ENCODE results near the gene IFT81.
"Not testable (repeated sequence)": the region's sequence is repeated elsewhere in the genome, so short reads cannot be mapped to it uniquely, and the experiment has no call there.

IFT81 gene

DNA sequence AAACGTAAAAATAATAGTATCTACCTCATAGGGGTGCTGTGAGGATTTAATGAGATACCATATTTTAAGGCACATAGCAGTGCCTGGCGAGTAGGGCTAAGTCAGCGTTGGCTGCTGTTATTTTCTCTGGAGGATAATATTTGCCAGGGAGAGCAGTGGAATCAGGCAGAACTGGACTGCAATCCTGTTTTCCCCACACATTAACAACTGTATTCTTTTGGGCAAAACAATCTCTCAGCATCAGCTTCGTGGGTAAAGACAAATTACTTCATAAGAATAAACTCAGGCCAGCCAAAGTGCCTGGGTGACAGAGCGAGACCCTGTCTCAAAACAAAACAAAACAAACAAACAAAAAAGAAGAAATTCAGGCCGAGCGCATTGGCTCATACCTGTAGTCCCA, 127.2 kb downstream of the IFT81 start:
- Histone ChIP-seq H3K27ac (ENCODE audit: low read length) (no peak overlapping the region), H3K4me1 (ENCODE audit: control insufficient read depth in 1 of 2, insufficient read depth in 2 of 2, low read length in 2 of 2) (peaks cover 15 to 38% of the 10 kb centered on the region in 2 donors), H3K36me3 (ENCODE audit: control insufficient read depth in 1 of 2, insufficient read depth in 2 of 2, low read length in 2 of 2) (no peaks in the 10 kb centered on the region), H3K27me3 (ENCODE audit: low read depth, low read length) (no peaks in the 10 kb centered on the region), H3K4me3 (ENCODE audit: low read depth in 1 of 2, low read length in 2 of 2) (no peak overlapping the region), H3K9me3 (ENCODE audit: control insufficient read depth in 1 of 2, low read length in 2 of 2) (no peaks in the 10 kb centered on the region)

DNA sequence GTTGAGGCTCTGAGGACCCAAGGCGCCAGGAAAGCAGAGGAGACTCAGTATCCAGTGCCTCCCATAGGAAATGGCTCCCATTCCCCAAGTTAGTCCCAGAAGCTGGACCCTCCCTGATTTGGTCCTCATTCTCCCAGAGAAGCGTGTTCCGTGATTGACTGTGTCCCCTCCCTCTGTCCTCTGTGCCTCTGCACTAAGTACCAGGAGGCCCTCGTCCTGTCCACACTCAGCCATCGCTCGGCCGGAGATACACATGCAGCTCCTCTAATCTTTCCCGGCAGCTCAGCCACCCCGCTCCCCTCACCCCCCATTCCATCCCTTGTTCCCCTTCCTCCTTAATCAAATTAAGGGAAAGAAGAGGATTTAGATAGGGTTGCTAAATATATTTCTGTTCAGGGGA, 128.6 kb downstream of the IFT81 start:
- peak overlapping the region; percentile 39 for H3K27ac ChIP-seq (ENCODE audit: low read length)
- peaks cover 10 to 25% of the 10 kb centered on the region in 2 donors for H3K4me1 ChIP-seq (ENCODE audit: control insufficient read depth in 1 of 2, insufficient read depth in 2 of 2, low read length in 2 of 2)
- H3K9me3 ChIP-seq (ENCODE audit: control insufficient read depth in 1 of 2, low read length in 2 of 2), result no peaks in the 10 kb centered on the region
- no peaks in the 10 kb centered on the region for H3K36me3 ChIP-seq (ENCODE audit: control insufficient read depth in 1 of 2, insufficient read depth in 2 of 2, low read length in 2 of 2)
- no peaks in the 10 kb centered on the region for H3K27me3 ChIP-seq (ENCODE audit: low read depth, low read length)
- no peak overlapping the region for H3K4me3 ChIP-seq (ENCODE audit: low read depth in 1 of 2, low read length in 2 of 2)

DNA sequence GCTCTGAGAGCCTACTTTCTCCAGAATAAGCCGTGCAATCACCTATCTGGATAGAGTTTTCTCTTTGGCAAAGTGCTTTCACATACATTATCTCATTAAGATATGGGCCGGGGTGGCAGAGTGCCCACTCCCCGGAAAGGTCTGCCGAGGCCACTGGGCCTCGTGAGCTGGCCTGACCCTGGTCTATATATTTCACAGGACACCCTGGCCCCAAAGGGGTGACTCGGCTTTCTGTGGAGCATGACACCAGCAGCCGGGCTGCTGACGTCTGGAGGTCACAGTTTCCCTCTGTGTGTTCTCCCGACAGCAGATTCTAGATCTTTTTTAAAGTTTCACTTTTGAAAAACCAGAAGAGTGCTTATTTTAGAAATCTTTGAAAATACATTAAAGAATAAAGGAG, 129.0 kb downstream of the IFT81 start:
- no peak overlapping the region for H3K4me3 ChIP-seq (ENCODE audit: low read depth in 1 of 2, low read length in 2 of 2)
- H3K4me1 ChIP-seq (ENCODE audit: control insufficient read depth in 1 of 2, insufficient read depth in 2 of 2, low read length in 2 of 2), result peaks cover 5 to 20% of the 10 kb centered on the region in 2 donors
- peak overlapping the region; percentile 39 for H3K27ac ChIP-seq (ENCODE audit: low read length)

DNA sequence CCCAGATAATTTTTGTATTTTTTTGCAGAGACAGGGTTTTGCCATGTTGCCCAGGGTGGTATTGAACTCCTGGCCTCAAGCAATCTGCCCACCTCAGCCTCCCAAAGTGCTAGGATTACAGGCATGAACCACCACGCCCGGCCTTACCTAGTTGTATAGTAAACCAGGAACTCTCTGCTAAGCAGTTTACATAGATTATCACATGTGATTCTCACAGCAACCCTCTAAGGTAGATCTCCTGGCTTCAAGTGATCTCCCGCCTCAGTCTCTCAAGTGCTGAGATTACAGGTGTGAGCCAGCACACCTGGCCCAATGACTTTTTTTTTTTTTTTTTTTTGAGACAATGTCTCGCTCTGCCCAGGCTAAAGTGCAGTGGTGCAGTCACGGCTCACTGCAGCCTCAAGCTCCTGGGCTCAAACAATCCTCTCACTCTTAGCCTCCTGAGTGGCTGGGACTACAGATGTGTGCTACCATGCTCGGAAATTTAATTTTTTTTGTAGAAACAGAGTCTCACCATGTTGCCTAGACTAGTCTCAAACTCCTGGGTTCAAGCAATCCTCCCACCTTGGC, 130.9 kb downstream of the IFT81 start:
- no peak overlapping the region for H3K27ac ChIP-seq (ENCODE audit: low read length)
- H3K4me3 ChIP-seq (ENCODE audit: low read depth in 1 of 2, low read length in 2 of 2), result no peak overlapping the region
- H3K36me3 ChIP-seq (ENCODE audit: control insufficient read depth in 1 of 2, insufficient read depth in 2 of 2, low read length in 2 of 2), result no peaks in the 10 kb centered on the region
- H3K27me3 ChIP-seq (ENCODE audit: low read depth, low read length), result no peaks in the 10 kb centered on the region
- peaks cover 3 to 4% of the 10 kb centered on the region in 2 donors for H3K4me1 ChIP-seq (ENCODE audit: control insufficient read depth in 1 of 2, insufficient read depth in 2 of 2, low read length in 2 of 2)
- H3K9me3 ChIP-seq (ENCODE audit: control insufficient read depth in 1 of 2, low read length in 2 of 2), result no peaks in the 10 kb centered on the region

More for the DNA sequence above, 129.0 kb downstream of the IFT81 start:
- Histone ChIP-seq H3K9me3 (ENCODE audit: control insufficient read depth in 1 of 2, low read length in 2 of 2) (no peaks in the 10 kb centered on the region), H3K27me3 (ENCODE audit: low read depth, low read length) (no peaks in the 10 kb centered on the region), H3K36me3 (ENCODE audit: control insufficient read depth in 1 of 2, insufficient read depth in 2 of 2, low read length in 2 of 2) (no peaks in the 10 kb centered on the region)

DNA sequence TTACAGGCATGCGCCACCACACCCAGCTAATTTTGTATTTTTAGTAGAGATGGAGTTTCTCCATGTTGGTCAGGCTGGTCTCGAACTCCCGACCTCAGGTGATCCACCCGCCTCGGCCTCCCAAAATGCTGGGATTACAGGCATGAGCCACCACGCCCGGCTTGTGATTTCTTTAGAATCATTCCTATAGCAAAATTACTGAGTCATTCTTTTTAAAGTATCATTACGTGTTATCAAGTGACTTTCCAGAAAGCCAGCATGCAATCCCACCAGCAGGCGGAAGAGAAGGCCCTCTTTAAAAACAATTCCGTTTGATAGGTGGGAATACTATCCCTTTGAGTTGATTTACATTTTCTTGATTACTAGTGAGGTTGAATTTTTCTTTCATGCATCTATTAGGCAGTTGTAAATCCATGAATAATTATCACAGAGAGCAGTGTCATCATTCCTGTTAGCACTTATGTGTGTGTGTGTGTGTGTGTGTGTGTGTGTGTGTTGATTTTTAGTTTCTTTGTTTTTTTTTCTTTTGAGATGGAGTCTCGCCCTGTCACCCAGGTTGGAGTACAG, 131.8 kb downstream of the IFT81 start:
- H3K9me3 ChIP-seq (ENCODE audit: control insufficient read depth in 1 of 2, low read length in 2 of 2); H3K27ac ChIP-seq (ENCODE audit: low read length); H3K4me1 ChIP-seq (ENCODE audit: control insufficient read depth in 1 of 2, insufficient read depth in 2 of 2, low read length in 2 of 2); H3K36me3 ChIP-seq (ENCODE audit: control insufficient read depth in 1 of 2, insufficient read depth in 2 of 2, low read length in 2 of 2); H3K27me3 ChIP-seq (ENCODE audit: low read depth, low read length); H3K4me3 ChIP-seq (ENCODE audit: low read depth in 1 of 2, low read length in 2 of 2): not testable (repeated sequence)

DNA sequence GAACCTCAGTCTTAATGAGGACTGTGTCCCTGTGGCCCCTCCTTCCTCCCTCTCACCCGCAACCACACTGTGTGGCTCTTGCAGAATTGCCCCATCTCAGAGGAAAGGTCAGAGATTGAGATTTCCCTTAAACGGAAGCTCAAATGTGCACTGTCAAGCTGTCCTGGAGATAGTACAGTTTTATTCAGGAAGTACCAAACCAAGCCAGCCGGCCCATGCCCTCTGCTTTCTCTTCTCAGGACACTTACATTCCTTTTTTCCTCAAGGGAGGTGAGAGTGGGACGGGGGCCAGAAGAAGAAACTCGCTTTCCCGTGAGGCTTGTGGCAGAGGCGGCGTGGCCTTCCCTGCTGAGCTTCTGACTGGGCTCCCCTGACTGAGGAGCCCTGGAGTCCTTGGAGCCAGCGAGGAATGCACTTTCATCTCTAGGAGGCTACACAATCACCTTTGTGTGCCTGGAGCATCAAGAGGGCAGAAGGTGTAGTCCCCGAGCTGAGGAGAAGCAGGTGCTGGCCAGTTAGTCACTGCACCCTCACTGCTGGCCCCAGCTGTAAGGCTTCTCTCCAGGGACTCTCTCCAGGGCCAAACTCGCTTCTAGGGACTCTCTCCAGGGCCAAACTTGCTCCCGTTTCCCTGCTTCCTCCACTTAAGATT, 132.7 kb downstream of the IFT81 start:
- Histone ChIP-seq H3K9me3 (ENCODE audit: control insufficient read depth in 1 of 2, low read length in 2 of 2) (no peaks in the 10 kb centered on the region), H3K27ac (ENCODE audit: low read length) (peak overlapping the region; percentile 31), H3K4me1 (ENCODE audit: control insufficient read depth in 1 of 2, insufficient read depth in 2 of 2, low read length in 2 of 2) (peaks cover 0 to 3% of the 10 kb centered on the region in 2 donors), H3K4me3 (ENCODE audit: low read depth in 1 of 2, low read length in 2 of 2) (no peak overlapping the region), H3K36me3 (ENCODE audit: control insufficient read depth in 1 of 2, insufficient read depth in 2 of 2, low read length in 2 of 2) (no peaks in the 10 kb centered on the region), H3K27me3 (ENCODE audit: low read depth, low read length) (no peaks in the 10 kb centered on the region)

DNA sequence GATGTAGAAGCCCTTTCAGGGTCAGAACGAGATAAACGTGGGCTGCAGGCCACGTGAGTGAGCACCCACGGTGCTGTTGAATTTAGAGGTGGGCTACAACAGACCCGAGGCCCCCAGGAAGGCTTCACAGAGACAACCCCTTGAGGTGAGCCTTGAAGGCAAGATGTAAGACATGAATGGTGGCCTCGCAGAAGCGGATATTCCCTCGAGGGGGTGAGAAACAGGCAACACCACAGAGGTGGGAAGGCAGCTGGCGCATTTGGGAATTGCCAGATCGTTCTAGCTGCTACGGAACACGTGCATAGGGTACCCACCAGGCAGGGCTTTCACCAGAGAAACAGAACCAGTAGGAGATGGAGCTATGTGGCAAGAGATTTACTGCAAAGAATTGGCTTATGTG, 134.3 kb downstream of the IFT81 start:
- H3K9me3 ChIP-seq (ENCODE audit: control insufficient read depth in 1 of 2, low read length in 2 of 2), result no peaks in the 10 kb centered on the region
- no peaks in the 10 kb centered on the region for H3K36me3 ChIP-seq (ENCODE audit: control insufficient read depth in 1 of 2, insufficient read depth in 2 of 2, low read length in 2 of 2)
- no peak overlapping the region for H3K27ac ChIP-seq (ENCODE audit: low read length)
- H3K4me3 ChIP-seq (ENCODE audit: low read depth in 1 of 2, low read length in 2 of 2), result no peak overlapping the region
- H3K27me3 ChIP-seq (ENCODE audit: low read depth, low read length), result no peaks in the 10 kb centered on the region
- no peaks in the 10 kb centered on the region for H3K4me1 ChIP-seq (ENCODE audit: control insufficient read depth in 1 of 2, insufficient read depth in 2 of 2, low read length in 2 of 2)

DNA sequence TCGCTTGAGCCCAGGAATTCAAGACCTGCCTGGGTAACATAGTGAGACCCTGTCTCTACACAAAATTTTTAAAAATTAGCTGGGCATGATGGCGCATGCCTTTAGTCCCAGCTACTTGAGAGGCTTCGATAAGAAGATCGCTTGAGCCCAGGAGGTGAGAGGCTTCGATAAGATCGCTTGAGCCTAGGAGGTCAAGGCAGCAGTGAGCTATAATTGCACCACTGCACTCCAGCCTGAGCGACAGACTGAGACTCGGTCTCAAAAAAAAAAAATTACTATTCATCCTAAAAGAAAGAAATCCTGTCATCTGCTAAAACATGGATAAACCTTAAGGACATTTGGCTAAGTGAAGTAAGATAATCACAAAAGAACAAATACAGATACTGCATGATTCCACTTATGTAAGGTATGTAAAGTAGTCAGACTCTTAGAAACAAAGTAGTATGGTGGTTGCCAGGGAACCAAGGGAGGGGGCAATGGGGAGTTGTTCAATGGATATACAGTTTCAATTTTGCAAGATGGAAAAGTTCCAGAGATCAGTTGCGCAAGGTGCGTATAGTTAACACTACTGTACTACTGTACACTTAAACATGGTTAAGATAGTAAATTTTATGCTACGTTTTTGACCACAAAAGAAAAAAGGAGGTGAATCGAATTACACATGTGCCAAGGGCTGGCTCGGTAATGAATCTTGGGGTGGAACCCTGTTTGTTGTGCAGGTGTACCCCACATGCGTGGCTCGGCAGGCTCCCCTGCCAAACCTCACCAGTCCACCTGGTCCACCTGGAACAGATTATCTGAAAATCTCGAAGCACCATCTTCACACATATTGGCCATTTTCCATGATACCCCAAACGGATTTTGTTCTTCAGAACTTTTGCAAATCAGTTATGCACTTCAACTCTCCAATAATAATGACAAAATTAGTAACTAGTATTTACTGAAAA, 138.6 kb downstream of the IFT81 start:
- Histone ChIP-seq H3K27me3 (ENCODE audit: low read depth, low read length) (no peaks in the 10 kb centered on the region), H3K9me3 (ENCODE audit: control insufficient read depth in 1 of 2, low read length in 2 of 2) (no peaks in the 10 kb centered on the region), H3K4me3 (ENCODE audit: low read depth in 1 of 2, low read length in 2 of 2) (no peak overlapping the region), H3K4me1 (ENCODE audit: control insufficient read depth in 1 of 2, insufficient read depth in 2 of 2, low read length in 2 of 2) (peaks cover 10% of the 10 kb centered on the region in 2 donors), H3K36me3 (ENCODE audit: control insufficient read depth in 1 of 2, insufficient read depth in 2 of 2, low read length in 2 of 2) (no peaks in the 10 kb centered on the region), H3K27ac (ENCODE audit: low read length) (no peak overlapping the region)

DNA sequence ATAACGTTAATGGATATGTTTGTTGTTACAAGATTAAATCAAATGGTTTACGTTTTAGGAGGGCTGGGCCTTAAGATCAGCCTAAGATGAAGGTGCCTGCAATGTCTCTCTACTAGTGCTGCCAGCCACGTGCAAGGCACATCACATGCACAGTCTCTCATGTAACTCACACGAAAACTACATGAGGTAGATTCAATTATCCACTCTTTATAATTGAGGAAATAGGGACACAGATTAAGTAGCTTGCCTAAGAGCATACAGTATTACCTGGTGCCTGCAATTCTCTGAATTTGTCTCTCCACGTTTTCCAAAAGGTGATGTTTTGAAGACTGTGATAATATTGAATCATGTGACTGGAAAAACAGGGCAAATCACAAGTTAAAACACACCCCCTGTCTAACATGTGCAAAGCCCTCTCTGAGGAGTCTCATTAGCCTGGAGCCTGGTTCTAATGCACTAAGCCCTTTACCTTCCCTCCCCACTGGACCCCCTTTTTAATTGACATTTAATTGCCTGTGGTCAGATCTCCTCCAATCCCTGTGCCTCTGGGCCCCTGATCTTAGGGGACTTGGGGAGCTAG, 142.3 kb downstream of the IFT81 start:
- no peaks in the 10 kb centered on the region for H3K27me3 ChIP-seq (ENCODE audit: low read depth, low read length)
- no peak overlapping the region for H3K4me3 ChIP-seq (ENCODE audit: low read depth in 1 of 2, low read length in 2 of 2)
- peaks cover 30% of the 10 kb centered on the region in 2 donors for H3K4me1 ChIP-seq (ENCODE audit: control insufficient read depth in 1 of 2, insufficient read depth in 2 of 2, low read length in 2 of 2)
- H3K36me3 ChIP-seq (ENCODE audit: control insufficient read depth in 1 of 2, insufficient read depth in 2 of 2, low read length in 2 of 2), result no peaks in the 10 kb centered on the region
- H3K9me3 ChIP-seq (ENCODE audit: control insufficient read depth in 1 of 2, low read length in 2 of 2), result no peaks in the 10 kb centered on the region
- peak overlapping the region; percentile 10 for H3K27ac ChIP-seq (ENCODE audit: low read length)

DNA sequence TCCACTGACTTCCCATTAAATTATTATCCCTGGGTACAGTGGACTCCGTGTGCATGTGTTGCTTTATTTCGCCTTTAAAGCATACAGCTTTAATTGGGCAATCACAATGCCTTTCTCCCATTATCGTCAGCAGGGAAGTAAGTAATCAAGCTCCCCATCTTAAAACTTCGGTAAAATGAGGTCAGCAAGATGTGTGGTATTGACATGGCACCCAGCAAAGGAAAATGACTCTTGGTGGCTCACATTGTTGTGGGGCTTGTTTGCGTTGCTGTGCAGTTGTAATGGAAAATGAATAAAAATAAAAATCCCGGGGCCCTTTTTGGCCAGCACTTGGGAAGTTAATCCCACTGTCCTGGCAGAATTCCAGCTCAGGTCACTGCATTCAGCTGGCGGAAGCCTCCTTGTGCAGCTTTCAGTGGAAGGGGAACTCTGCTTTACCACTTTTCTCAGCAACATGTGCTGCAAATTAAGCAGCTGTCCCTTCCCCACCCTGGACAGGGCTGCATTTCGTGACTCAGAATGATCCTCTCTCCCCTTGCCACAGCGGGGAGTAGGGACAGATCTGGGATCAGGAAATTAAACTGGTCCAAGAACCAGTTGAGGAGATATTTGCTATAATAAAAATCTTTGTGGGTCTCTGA, 142.9 kb downstream of the IFT81 start:
- Histone ChIP-seq H3K9me3 (ENCODE audit: control insufficient read depth in 1 of 2, low read length in 2 of 2) (no peaks in the 10 kb centered on the region), H3K27me3 (ENCODE audit: low read depth, low read length) (no peaks in the 10 kb centered on the region), H3K4me1 (ENCODE audit: control insufficient read depth in 1 of 2, insufficient read depth in 2 of 2, low read length in 2 of 2) (peaks cover 30% of the 10 kb centered on the region in 2 donors), H3K36me3 (ENCODE audit: control insufficient read depth in 1 of 2, insufficient read depth in 2 of 2, low read length in 2 of 2) (no peaks in the 10 kb centered on the region), H3K4me3 (ENCODE audit: low read depth in 1 of 2, low read length in 2 of 2) (no peak overlapping the region), H3K27ac (ENCODE audit: low read length) (peak overlapping the region; percentile 10)

Measured in muscle layer of duodenum (tissue), 2 donors.